ENCODE measurements around the gene ATG10.
A peak's percentile ranks its signal among the peaks of the same experiment; 100 is the strongest.
"Not testable (repeated sequence)": the region's sequence is repeated elsewhere in the genome, so short reads cannot be mapped to it uniquely, and the experiment has no call there.

Gene ATG10

DNA sequence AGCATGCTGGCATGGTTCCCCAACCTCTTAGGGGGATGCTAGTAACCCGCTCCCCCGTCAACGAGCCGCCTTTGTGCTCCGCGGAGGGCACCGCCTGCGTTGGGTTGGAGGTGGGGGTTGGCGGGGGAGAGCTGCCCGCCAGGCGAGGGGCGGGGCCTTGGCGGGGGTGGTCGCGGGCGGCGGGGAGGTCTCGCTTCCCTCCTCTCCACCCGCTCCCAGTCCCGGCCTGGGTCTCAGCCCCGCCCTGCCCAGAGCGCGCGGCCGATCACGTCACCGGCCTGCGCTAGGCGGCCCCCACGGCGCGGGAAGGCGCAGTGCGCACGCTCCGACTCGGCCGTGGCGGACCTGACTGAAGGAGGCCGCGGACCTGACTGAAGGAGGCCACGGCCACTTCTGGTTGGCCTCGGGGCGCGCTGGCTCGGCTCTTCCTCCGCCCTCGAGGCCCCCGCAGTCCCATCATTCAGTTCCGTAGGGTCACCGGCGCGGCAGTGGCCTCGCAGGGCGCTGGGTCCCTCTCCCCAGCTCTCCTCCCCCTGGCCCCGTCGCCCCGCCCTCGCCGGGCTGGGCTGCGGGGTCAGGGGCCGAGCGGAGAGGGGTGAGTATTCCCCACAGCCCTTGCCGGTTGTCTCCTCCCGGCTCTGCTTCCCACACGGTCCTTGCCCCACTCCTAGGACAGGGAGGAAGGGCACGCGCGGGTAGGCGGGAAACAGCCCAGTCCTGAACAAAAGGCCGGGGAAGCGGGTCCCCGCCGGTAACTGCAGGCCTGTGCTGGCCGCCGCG lies at the start of gene ATG10:
Gene ATG10, plus strand, starts transcription at position 312 of the 780 bp plus-strand sequence. CDS start 15,548 bp downstream, outside the sequence.
- peak; percentile 72 for DNase-seq

DNA sequence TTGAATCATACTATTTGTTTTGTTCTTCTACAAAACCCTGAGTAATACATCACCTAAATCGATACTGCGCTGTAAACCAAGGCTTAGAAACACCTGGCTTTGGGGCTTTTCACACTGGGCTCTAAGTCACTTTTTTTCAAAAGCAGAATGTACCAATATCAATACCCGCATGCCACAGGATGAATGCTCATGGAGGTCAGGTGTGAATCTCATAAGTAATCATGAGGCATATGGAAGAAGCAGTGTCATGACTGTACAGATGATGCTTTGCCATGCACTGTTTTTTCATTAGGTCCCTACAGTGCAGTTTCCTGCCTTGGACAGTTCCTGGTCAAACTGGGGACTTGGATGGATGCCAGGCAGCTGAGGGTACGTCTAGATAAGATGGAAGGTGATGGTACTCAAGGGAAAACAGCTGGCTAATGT lies 49.0 kb upstream of the ATG10 start:
- DNase-seq, result no peak

DNA sequence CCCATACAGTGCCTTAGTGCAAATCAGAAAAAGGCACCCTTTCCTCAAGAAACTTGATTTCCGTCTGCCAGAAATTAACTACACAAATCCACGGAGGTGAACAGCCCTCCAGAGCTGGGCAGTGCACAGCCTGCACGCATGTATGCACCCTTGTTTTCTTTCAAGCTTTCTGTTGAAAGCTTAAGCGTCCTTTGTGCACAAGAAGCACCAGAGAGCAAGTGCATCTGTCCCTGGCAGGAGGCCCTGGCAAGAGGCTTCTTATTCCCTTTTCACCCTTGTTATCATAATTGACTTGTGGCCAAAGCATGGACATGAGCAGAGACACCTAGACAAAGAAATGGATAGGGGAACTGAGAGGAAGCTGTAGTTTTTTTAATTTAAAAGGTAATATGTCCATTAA lies 47.4 kb upstream of the ATG10 start:
- DNase-seq, result no peak

DNA sequence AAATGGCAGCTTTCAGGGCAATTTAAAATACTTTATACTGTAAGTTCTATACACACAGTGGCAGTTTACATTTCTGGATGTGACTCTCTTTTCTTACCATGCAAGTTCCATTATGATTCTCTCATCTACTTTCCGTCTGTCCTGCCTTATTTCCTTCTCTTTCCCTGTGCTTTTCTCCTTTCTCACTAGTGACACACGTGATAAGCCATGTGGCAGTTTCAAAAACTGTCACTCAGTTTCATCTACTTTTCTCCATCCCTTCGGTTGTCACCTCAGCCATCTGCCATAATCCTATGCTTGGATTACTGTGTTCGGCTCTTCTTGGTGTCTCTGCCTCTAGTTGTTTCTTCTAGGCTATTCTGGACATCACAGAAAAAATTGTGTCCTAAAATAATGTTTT lies 46.8 kb upstream of the ATG10 start:
- no peak for DNase-seq

DNA sequence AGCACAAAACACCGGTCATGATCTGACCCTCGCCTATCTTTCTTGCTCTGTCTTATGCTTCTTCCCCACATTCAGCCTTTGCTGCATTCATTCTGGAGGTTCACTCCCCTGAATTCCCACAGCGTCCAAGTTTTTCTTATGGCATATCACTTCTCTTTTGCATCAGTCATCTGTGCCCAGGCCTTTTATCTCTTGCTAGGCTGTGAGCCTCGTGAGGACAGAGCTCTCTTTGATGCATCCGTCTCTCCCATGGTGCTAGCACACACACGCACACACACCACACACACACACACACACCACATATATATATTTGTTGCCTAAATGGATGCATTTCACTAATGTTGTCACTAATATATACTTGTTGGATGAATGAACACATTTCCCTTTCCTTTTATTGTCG lies 45.8 kb upstream of the ATG10 start:
- DNase-seq, result no peak

DNA sequence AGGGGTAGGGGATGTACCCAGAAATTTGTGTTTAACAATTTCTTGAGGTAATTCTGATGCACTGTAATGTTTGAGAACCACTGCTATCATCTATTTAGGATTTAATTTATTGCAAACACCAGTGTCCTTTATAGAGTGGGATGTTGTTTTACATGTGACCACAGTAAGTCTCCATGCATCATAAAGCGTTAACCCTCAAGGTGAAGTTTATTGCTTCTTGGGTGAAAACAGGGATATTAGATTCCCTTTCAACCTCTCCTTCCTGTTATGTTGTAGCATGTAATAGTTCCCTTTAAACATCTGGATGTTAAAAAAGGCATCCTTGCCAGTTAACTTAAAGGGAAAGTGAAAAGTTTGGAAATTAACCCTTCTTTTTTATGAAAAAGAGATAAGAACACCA lies 35.8 kb upstream of the ATG10 start:
- DNase-seq, result no peak

DNA sequence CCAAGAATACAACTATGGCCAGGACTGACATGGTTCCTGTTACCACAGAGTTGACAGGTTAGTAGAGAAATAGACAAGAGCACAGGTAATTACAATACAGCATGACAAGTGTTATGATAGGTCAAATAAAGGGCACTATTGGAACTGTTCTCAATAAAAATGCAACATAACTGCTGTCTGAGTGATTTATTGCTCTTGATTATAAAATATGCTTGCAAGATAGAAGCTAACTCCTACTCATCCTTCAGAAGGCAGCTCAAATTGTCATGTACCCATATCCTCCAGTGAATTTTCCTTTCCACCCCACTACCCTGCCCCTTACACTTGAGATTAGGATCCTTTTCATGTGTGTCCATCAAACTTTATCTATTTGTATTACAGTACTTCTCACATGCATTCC lies 35.1 kb upstream of the ATG10 start:
- no peak for DNase-seq

DNA sequence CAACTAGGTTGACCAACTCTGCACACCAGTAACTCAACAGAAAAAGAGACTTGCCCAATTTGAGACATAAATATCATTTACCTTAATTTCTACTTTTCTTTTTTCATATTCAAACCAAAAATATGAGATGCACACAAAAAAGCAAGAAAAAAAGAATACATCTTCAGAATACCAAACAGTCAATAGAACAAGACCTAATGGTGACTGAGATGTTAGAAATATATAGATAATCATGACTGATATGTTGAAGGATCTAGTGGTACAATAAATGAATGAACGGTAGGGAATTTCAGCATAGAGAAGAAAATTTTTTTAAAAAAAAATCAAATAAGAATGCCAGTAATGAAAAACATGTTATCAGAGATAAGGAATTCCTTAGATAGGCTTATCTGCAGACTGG lies 29.1 kb upstream of the ATG10 start:
- DNase-seq, result no peak

DNA sequence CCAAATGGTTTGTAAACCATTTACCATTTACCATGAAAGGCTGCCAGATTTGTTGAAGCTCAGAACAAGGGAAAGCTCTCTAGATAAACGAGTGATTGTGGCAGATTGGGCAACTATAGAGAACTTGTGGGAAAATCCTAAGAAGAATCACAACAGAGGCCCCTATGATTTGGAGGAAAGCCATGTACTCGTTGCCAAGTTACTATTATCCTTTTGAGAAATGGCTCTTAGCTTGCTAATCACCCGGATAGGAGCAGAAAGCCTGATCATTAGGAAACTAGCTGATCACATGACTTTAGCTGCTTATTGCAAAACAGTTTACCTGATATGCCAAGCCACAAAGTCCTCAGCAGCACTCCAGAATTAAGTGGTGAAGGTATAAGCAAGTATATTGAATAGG lies 23.5 kb upstream of the ATG10 start:
- no peak for DNase-seq

DNA sequence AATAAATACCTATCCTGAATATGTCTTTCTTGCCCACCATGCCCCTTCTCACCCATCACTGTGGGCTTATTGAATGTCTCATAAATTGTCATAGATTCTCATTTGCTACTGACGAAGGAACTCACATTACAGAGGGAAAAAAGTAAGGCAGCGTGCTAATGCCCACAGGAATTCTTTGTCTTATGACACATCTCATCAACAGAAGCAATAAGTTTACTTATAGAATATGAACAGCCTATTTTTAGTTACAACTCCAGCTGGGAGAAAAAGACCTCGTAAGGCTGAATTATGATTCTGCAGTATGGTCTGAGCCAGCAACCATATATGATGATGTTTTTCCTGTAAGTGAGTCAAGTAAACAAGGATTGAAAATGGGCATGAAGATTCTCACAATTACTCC lies 22.4 kb upstream of the ATG10 start:
- no peak for DNase-seq

DNA sequence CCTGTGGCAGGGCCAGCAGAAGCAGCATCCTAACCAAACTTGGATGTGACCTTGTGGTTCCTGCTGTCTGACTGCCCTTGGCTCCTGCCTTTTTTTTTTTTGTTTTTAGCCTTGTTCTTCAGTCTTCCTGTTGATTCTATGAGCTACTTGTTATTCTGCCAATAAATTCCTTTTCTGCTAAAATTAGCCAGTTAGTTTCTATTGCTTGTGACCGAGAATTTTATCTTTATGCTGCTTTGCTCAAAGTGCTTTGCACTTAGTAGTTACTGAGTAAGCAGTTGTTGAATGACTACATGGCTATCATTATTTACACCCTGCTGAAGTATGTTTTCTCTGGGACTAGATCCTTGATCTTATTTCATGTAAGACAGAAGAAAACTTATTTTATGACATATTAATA lies 20.8 kb upstream of the ATG10 start:
- DNase-seq, result no peak

DNA sequence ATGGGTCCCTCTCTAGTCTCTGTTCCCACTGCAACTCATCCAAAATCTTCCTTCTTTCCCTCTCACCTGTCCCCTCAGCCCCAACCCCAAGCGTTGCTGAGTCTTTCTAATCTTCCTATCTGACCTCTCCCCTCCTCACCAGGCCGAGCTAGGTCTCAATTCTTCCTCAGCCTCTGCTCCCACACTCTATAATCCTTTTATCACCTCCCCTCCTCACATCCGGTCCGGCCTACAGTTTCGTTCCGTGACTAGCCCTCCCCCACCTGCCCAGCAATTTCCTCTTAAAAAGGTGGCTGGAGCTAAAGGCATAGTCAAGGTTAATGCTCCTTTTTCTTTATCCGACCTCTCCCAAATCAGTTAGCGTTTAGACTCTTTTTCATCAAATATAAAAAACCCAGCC lies 17.0 kb upstream of the ATG10 start:
- not testable (repeated sequence) for DNase-seq

DNA sequence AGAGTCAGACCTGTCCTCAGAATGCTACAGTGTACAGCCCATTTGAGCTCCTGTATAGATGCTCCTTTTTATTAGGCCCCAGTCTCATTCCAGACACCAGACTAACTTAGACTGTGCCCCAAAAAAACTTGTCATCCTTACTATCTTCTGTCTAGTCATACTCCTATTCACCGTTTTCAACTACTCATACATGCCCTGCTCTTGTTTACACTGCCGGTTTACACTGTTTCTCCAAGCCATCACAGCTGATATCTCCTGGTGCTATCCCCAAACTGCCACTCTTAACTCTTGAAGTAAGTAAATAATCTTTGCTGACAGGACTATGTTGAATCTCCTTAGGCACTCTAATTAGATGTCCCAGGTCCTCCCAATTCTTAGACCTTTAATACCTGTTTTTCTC lies 13.7 kb upstream of the ATG10 start:
- not testable (repeated sequence) for DNase-seq

DNA sequence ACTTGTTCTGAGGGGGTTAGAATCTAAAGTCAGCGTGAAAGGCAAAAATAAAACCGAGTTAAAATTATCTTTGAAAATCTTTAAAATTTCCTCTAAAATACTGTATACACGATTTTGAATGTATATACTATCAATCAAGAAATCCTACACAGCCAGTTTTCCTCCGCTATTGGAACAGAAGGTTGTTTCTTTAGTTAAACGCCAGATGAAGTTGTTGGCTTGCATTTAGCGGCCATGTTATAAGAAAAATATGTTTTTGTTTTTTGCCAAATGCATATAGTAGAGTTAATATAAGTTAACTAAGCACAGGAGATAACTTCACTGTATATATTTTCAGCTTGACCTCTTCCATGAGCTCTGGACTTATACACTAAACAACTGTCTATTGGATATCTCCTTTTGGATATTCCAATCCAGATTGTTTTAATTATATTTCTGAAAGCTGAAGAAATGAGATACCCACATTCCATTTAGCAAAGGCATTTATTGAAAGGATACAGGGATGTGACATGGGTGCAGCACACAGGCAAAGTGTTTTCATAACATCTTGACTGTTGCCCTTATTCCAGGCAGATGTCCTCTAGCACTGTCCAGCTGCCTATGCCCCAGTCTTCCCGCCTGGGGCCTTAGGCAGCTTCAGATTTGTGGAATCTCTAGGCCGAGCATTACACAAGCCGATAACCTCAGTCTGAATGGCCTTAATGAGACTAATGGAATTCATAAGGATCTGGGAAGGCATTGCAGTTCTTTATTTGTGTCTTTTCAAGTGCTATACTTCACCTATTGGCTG lies 10.0 kb upstream of the ATG10 start:
- DNase-seq, result no peak

DNA sequence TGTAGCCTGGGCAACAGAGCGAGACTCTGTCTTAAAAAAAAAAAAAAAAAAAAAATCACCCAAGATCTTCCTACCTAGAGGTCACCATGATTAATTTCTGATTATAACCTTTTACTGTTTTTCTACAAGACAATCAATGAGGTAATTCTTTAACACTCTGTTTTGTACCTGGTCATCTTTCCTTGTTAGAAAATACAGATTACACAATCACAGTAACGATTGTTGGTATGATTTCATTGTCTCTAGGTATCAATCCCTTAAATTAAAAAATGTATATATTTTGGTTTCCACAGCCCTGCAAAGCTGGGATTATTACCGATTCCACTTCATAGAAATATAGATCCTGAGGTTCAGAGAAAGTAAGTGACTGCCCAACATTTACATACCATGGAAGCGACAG lies 8.3 kb upstream of the ATG10 start:
- DNase-seq, result no peak

DNA sequence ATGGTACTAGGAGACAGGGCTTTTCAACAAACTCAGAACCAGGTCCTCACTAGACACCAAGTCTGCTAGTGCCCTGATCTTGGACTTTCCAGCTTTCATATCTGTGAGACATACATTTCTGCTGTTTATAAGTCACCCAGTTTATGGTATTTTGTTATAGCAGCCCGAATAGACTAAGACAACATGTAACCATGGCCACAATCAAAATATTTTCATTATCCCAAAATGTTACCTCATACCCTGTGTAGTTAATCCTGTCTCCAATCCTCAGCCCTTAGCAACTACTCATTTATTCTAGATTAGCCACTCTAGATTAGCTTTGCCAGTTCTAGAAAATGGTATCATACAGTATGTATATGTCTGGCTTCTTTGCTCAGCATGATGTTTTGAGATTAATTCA lies 6.3 kb upstream of the ATG10 start:
- DNase-seq, result no peak

DNA sequence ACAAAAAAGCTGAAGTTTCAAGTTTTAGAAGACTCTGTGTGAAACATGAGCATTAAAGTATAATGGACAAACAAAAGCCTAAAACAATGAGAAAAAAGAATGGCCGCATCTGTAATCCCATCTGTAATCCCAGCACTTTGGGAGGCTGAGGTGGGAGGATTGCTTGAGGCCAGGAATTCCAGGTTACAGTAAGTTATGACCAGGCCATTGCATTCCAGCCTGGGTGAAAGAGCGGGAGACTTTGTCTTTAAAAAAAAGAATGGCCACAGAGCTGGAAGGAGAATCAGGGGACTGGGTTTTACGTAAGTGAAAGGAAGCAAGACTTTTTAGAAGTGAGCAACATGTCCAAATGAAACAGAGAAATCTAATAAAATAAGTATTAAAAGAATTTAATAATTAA lies 2.6 kb upstream of the ATG10 start:
- DNase-seq, result no peak

DNA sequence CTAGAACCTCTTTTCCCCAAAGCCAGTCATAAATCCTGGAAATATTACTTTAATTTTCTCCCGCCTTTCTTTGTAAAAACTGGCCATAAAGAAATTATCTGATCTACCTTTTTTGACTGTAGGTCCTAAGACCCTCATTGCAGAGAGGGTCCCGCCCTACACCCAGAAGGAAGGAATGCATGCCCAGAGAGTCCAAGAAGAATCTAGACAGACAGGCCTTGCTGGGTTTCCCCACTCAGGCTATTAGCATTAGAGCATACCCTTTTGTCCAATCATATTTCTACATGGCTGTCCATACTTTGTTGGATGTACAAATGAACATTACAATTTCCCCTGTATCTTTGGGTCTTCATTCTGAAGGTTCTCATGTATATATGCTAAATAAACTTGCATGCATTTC lies 1.9 kb upstream of the ATG10 start:
- no peak for DNase-seq

DNA sequence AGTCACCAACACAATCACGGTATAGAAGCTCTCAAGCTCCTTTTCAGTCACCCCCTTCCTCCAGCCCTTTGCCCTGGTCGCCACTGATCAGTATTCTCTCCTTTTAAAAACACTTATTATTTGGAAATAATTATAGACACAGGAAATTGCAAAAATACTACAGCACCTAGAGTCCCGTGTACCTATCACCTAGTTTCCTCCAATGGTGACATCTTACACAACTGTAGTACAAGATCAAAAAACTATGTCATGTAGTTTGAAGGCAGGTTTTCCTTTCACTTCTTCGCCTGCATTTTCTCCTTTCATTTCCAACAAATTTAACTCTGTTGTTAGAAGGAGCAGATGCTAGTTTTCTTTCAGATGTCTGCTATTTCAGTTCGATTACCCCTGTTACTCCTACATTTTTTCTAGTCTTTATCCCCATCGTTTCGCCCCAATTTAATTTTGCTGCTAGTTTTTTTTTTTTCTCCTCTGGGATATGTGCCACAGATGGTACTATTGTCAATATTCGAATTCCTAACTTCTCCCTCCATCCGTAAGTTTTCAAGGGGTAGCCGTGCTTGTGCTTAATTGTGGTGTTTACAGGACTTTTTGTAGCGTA lies 612 bp upstream of the ATG10 start:
- peak; percentile 50 for DNase-seq

DNA sequence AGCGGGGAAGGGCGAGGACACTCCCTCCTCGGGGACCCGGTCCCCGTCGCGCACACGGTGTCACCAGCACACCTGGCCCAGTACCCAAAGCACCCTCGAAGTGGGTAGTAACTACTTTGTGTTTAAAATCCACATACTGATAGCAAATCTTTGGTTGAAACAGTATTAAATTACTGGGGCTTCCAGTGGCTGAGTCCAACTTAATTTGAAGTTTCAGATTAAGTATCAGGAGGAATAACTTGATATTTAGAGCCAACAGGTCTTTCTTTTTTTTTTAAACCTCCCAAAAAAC lies 615 bp downstream of the ATG10 start:
- DNase-seq, result no peak

DNA sequence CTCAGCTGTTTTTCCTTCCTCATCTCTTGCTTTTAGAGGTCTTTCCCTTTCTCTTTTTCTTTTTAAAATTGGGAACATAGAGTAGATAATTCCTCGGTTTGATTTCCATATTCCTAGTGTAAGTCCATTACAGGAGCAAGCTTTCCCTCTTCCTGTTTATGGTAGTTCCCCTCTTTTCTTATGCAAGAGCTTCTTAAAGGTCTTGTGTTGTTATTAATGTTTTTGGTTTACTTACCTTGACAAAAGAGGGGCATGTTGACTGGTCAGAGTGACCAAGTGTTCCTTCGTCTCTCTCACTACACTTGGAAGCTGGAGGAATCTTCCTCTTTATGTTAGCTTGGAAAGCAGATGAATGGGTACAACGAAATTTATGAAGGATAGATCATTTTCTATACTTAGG lies 8.3 kb downstream of the ATG10 start:
- no peak for DNase-seq

DNA sequence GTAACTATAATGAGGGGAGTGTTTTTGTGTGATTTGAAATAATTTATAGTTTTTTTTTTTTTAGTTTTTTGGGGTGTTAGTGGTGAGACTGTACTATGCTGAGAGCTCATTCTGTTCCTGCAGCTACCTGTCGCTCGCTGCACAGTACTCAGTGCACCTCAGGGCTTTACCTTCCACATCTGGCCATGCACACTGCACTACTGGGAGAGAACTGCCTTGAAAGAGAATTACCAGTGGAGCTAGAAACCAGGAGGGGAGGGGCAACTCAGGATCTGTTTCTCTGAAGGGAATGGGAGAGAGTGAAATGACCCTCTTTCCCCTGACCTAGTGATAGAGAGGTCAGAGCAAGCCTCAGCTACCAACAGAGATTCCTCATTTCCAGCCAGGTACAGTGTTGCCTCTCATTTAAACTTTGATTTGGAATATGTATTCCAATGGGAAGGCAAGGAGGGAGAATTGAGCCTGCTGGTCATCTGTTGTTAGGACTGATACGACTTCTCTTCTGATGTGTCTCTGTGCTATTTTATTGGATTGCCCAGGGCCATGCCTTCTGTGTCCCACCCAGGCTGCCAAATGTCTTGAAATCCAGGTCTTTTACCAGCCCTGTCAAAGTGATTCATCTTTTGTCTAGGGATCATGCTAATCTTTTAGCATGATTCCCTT lies 8.9 kb downstream of the ATG10 start:
- no peak for DNase-seq

DNA sequence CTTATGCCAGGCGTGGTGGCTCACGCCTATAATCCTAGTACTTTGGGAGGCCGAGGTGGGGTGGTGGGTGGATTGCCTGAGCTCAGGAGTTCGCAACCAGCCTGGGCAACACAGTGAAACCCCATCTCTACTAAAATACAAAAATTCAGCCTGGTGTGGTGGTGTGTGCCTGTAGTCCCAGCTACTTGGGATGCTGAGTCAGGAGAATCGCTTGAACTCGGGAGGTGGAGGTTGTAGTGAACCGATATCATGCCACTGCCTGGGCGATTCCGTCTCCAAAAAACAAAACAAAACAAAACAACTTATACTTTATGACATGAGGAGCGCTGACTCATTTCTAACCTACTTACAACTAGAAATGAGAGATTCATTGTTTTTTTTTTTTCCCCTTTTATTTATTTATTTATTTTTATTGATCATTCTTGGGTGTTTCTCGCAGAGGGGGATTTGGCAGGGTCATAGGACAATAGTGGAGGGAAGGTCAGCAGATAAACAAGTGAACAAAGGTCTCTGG lies 10.4 kb downstream of the ATG10 start:
- DNase-seq, result not testable (repeated sequence)

DNA sequence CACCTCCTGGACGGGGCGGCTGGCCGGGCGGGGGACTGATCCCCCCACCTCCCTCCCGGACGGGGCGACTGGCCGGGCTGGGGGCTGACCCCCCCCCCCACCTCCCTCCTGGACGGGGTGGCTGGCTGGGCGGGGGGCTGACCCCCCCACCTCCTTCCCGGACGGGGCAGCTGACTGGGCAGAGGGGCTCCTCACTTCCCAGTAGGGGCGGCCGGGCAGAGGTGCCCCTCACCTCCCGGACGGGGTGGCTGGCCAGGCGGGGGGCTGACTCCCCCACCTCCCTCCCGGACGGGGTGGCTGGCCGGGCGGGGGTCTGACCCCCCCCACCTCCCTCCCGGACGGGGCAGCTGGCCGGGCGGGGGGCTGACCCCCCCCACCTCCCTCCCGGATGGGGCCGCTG lies 11.3 kb downstream of the ATG10 start:
- DNase-seq, result not testable (repeated sequence)

All from kidney glomerular epithelial cell (primary cell).